Measurements from ENCODE around the gene TMEM185B.

- no peak for TF ChIP-seq CTCF (IDR thresholded peaks at IDR 0.05; ENCODE audit: insufficient read depth, low read depth, low read length)
- TF ChIP-seq EZH2 (IDR thresholded peaks at IDR 0.05; ENCODE audit: insufficient read depth, low read length) = no peak
These were observed 24.7 kb upstream of the TMEM185B start for GRCh38 chr2:120247851-120248250.

All from astrocyte (in vitro differentiated cells and primary cell).